HEK293 (cell line): ENCODE measurements around the gene ZNF446.

ENCODE experiments used
- MZF1 ChIP-seq: fragments of 450-650 bp; formaldehyde crosslinking; IDR thresholded peaks from 2 replicates; pipeline ENCODE4 v1.5.1; 2017; ENCODE audit warnings: missing biosample characterization, missing genetic modification characterization, borderline replicate concordance
- TF ChIP-seq, protein P1 (sequence below): fragments of 450-650 bp; formaldehyde crosslinking; IDR thresholded peaks from 2 replicates; pipeline ENCODE4 v1.5.1; 2016; ENCODE audit warnings: missing biosample characterization, missing genetic modification characterization

DNA sequence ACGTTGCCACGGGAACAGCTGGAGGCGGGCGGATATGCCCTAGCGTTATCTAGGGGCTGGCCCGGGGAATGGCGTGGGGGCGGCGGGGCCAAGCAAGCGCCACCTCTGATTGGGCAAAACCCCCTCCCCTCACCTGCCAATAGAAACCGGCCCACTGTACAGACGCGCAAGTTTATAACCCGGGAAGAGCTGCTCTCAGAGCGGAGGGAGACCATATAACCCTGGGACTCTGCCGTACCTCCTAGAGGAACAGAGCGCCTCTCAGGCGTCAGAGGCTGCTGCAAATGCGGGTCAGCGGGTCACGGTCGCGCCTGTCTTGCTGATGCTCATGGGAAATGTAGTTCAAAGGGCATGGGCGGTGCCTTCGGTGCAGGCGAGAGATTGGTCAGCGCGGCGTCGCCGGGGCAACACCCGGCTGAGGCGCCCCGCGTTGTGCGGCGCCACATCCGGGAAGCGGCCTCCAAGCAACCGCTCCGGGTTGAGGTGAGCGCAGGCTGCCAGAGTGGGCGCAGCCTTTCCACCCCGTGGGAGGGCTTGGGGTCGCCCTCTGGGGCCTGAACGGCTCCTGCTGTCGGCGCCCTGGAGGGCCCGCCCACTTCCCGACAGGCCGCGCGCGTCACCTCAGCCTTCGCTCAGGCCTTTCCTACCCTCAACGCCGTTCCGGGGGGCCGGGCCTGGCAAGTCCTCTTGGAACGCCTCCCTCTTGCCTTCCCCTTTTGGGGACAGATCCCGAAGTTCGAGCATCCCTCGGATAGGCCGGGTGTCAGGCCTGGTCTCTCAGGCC lies at the start of gene ZNF446:
- TF ChIP-seq, protein P1, sequence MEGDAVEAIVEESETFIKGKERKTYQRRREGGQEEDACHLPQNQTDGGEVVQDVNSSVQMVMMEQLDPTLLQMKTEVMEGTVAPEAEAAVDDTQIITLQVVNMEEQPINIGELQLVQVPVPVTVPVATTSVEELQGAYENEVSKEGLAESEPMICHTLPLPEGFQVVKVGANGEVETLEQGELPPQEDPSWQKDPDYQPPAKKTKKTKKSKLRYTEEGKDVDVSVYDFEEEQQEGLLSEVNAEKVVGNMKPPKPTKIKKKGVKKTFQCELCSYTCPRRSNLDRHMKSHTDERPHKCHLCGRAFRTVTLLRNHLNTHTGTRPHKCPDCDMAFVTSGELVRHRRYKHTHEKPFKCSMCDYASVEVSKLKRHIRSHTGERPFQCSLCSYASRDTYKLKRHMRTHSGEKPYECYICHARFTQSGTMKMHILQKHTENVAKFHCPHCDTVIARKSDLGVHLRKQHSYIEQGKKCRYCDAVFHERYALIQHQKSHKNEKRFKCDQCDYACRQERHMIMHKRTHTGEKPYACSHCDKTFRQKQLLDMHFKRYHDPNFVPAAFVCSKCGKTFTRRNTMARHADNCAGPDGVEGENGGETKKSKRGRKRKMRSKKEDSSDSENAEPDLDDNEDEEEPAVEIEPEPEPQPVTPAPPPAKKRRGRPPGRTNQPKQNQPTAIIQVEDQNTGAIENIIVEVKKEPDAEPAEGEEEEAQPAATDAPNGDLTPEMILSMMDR (tag by site-specific recombination), result peak; percentile 80
- TF ChIP-seq MZF1 (tag by site-specific recombination), result no peak
